ENCODE measurements around the gene MT1H.

DNA sequence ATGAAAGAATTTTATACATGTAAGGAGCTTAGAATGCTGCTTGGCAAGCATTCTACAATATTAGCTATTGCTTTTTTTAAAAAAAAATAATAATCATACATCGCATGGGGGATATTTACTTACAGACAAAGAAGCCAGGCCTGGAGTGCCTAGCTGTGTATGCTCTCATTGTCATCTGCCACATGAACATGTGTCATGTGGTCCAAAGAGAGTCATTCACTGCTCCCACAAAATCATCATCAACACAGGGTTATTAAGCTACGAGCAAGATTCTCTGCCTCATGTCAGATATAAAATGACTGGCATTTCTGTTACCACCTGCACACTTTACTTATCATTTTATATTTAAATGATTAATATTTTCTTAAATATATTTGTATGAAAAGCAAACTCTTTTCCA, 46.0 kb upstream of the MT1H start:
- TF ChIP-seq EZH2 (IDR thresholded peaks at IDR 0.05; ENCODE audit: low read depth): no peak
- TF ChIP-seq, protein P1, sequence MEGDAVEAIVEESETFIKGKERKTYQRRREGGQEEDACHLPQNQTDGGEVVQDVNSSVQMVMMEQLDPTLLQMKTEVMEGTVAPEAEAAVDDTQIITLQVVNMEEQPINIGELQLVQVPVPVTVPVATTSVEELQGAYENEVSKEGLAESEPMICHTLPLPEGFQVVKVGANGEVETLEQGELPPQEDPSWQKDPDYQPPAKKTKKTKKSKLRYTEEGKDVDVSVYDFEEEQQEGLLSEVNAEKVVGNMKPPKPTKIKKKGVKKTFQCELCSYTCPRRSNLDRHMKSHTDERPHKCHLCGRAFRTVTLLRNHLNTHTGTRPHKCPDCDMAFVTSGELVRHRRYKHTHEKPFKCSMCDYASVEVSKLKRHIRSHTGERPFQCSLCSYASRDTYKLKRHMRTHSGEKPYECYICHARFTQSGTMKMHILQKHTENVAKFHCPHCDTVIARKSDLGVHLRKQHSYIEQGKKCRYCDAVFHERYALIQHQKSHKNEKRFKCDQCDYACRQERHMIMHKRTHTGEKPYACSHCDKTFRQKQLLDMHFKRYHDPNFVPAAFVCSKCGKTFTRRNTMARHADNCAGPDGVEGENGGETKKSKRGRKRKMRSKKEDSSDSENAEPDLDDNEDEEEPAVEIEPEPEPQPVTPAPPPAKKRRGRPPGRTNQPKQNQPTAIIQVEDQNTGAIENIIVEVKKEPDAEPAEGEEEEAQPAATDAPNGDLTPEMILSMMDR (conservative IDR thresholded peaks at IDR 0.05): no peak

Data from PC-9 (cell line).